ENCODE results near the gene ZC3H11A. TPM values are rescaled to one million over a fixed set of nuclear protein-coding genes. Genes with fewer than 3 reads are reported as not detected.

ZC3H11A gene
- total and polyA plus RNA-seq, 2 of the 13 experiments (the other 11 are each of a cell fraction or from before 2014, with no cell fraction given): 56.9 to 59.7 TPM

GRCh38 chr1:203795441-203796235 is at the start of gene ZC3H11A, which contains the start of gene ZBED6 (continued):
- TF ChIP-seq STAT6 (CRISPR knock-in tag; IDR thresholded peaks at IDR 0.05; ENCODE audit: borderline replicate concordance): no peak
- peak; percentile 51 for TF ChIP-seq FOXA3 (CRISPR knock-in tag; IDR thresholded peaks at IDR 0.05)
- no peak for TF ChIP-seq PAF1 (CRISPR knock-in tag; IDR thresholded peaks at IDR 0.05)
- no peak for TF ChIP-seq REXO4 (CRISPR knock-in tag; IDR thresholded peaks at IDR 0.05; ENCODE audit: borderline replicate concordance)
- peak; percentile 55; the same call in 1 of the 2 replicates for TF ChIP-seq KLF15 (CRISPR knock-in tag; IDR thresholded peaks at IDR 0.05; ENCODE audit: borderline replicate concordance)
- no peak for TF ChIP-seq GTF3A (CRISPR knock-in tag; conservative IDR thresholded peaks at IDR 0.05)
- TF ChIP-seq MAF1 (CRISPR knock-in tag; IDR thresholded peaks at IDR 0.05; ENCODE audit: borderline replicate concordance): no peak
- TF ChIP-seq NBN (conservative IDR thresholded peaks at IDR 0.05): no peak
- TF ChIP-seq ELK4 (CRISPR knock-in tag; IDR thresholded peaks at IDR 0.05; ENCODE audit: borderline replicate concordance): no peak
- 0 out of 2 replicates have a peak, but pooled peaks have one; percentile 48 for TF ChIP-seq NFKBIZ (CRISPR knock-in tag; IDR thresholded peaks at IDR 0.05)
- TF ChIP-seq DRAP1 (CRISPR knock-in tag; IDR thresholded peaks at IDR 0.05): peak; percentile 74
- TF ChIP-seq ZNF619 (CRISPR knock-in tag; IDR thresholded peaks at IDR 0.05): no peak
- TF ChIP-seq SRF (IDR thresholded peaks at IDR 0.05; ENCODE audit: low read depth, low read length): no peak
- no peak for TF ChIP-seq MTF1 (CRISPR knock-in tag; IDR thresholded peaks at IDR 0.05)
- TF ChIP-seq PAWR (CRISPR knock-in tag; IDR thresholded peaks at IDR 0.05; ENCODE audit: borderline replicate concordance): no peak
- TF ChIP-seq ZZZ3 (CRISPR knock-in tag; IDR thresholded peaks at IDR 0.05; ENCODE audit: borderline replicate concordance): no peak
- TF ChIP-seq HMGXB4 (CRISPR knock-in tag; IDR thresholded peaks at IDR 0.05; ENCODE audit: borderline replicate concordance in 1 of 2, low read depth in 1 of 2): peak in 1 of 2 experiments; percentile 61; a peak in 2 of 4 replicates
- TF ChIP-seq MAFK (conservative IDR thresholded peaks at IDR 0.05 in 1 of 2, IDR thresholded peaks at IDR 0.05 in 1 of 2; ENCODE audit: low read length in 2 of 2): no peak
- peak; percentile 39; the same call in 1 of the 2 replicates for TF ChIP-seq HDAC2 (CRISPR knock-in tag; IDR thresholded peaks at IDR 0.05)
- TF ChIP-seq GABPB1 (CRISPR knock-in tag; IDR thresholded peaks at IDR 0.05): peak; percentile 90
- TF ChIP-seq NKX3-1 (CRISPR knock-in tag; IDR thresholded peaks at IDR 0.05): peak; percentile 84
- TF ChIP-seq ZFYVE20 (CRISPR knock-in tag; IDR thresholded peaks at IDR 0.05; ENCODE audit: borderline replicate concordance, low read depth): no peak
- no peak for TF ChIP-seq SAFB2 (CRISPR knock-in tag; IDR thresholded peaks at IDR 0.05; ENCODE audit: borderline replicate concordance, low read depth)
- TF ChIP-seq ZNF484 (CRISPR knock-in tag; IDR thresholded peaks at IDR 0.05; ENCODE audit: borderline replicate concordance, low read depth): no peak
